ENCODE measurements around the gene AATK. TPM values are rescaled to one million over a fixed set of nuclear protein-coding genes. Genes with fewer than 3 reads are reported as not detected.

The AATK gene
- polyA plus RNA-seq, 2 of the 4 experiments (the other 2 are of a cell fraction), result 0.26 to 0.37 TPM

- TF ChIP-seq BCL3 (IDR thresholded peaks at IDR 0.05), result no peak
- TF ChIP-seq, protein P1, sequence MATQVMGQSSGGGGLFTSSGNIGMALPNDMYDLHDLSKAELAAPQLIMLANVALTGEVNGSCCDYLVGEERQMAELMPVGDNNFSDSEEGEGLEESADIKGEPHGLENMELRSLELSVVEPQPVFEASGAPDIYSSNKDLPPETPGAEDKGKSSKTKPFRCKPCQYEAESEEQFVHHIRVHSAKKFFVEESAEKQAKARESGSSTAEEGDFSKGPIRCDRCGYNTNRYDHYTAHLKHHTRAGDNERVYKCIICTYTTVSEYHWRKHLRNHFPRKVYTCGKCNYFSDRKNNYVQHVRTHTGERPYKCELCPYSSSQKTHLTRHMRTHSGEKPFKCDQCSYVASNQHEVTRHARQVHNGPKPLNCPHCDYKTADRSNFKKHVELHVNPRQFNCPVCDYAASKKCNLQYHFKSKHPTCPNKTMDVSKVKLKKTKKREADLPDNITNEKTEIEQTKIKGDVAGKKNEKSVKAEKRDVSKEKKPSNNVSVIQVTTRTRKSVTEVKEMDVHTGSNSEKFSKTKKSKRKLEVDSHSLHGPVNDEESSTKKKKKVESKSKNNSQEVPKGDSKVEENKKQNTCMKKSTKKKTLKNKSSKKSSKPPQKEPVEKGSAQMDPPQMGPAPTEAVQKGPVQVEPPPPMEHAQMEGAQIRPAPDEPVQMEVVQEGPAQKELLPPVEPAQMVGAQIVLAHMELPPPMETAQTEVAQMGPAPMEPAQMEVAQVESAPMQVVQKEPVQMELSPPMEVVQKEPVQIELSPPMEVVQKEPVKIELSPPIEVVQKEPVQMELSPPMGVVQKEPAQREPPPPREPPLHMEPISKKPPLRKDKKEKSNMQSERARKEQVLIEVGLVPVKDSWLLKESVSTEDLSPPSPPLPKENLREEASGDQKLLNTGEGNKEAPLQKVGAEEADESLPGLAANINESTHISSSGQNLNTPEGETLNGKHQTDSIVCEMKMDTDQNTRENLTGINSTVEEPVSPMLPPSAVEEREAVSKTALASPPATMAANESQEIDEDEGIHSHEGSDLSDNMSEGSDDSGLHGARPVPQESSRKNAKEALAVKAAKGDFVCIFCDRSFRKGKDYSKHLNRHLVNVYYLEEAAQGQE (IDR thresholded peaks at IDR 0.05), result no peak
- no peak for TF ChIP-seq RFX5 (IDR thresholded peaks at IDR 0.05)
- TF ChIP-seq CEBPB (IDR thresholded peaks at IDR 0.05), result no peak
- no peak for TF ChIP-seq ATOH8 (CRISPR knock-in tag; IDR thresholded peaks at IDR 0.05; ENCODE audit: low read depth)
- TF ChIP-seq, protein P2, sequence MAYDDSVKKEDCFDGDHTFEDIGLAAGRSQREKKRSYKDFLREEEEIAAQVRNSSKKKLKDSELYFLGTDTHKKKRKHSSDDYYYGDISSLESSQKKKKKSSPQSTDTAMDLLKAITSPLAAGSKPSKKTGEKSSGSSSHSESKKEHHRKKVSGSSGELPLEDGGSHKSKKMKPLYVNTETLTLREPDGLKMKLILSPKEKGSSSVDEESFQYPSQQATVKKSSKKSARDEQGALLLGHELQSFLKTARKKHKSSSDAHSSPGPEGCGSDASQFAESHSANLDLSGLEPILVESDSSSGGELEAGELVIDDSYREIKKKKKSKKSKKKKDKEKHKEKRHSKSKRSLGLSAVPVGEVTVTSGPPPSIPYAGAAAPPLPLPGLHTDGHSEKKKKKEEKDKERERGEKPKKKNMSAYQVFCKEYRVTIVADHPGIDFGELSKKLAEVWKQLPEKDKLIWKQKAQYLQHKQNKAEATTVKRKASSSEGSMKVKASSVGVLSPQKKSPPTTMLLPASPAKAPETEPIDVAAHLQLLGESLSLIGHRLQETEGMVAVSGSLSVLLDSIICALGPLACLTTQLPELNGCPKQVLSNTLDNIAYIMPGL (CRISPR knock-in tag; IDR thresholded peaks at IDR 0.05; ENCODE audit: borderline replicate concordance), result no peak
- TF ChIP-seq CHD2 (IDR thresholded peaks at IDR 0.05; ENCODE audit: low read length, partially characterized antibody), result no peak
- no peak for TF ChIP-seq HOXB5 (CRISPR knock-in tag; IDR thresholded peaks at IDR 0.05)
- TF ChIP-seq HEYL (CRISPR knock-in tag; IDR thresholded peaks at IDR 0.05), result no peak
- no peak for DNase-seq (ENCODE audit: low read depth in 1 of 2, low spot score in 1 of 2)
- CTCF ChIA-PET, result interaction anchor here (1.8 to 2.0 kb wide), 2 partner anchors 19 to 40 kb away, joined by 7 read pairs; no protein-coding TSS in a partner anchor
- POLR2A ChIA-PET, result no interaction called here
- no peak for FAIRE-seq
- H3K4me2 ChIP-seq, result no peak overlapping the region
- no peak overlapping the region for H3K27ac ChIP-seq
- WGBS (ENCODE audit: missing lambda C conversion rate), result 74% methylated on average over 27 of the region's 32 CpGs
- H3K4me3 ChIP-seq, result no peak overlapping the region
- H3K9me3 ChIP-seq, result no peaks in the 10 kb centered on the region
- peaks cover 6% of the 10 kb centered on the region; the same call in 2 of the 3 replicates for H3K4me1 ChIP-seq
- 0 out of 6 replicates have a peak, but pooled peaks of 1 of the 2 experiments have one; percentile 3 for ATAC-seq
Observed at GRCh38 chr17:81160747-81161453, 5.1 kb downstream of the AATK start.

DNA sequence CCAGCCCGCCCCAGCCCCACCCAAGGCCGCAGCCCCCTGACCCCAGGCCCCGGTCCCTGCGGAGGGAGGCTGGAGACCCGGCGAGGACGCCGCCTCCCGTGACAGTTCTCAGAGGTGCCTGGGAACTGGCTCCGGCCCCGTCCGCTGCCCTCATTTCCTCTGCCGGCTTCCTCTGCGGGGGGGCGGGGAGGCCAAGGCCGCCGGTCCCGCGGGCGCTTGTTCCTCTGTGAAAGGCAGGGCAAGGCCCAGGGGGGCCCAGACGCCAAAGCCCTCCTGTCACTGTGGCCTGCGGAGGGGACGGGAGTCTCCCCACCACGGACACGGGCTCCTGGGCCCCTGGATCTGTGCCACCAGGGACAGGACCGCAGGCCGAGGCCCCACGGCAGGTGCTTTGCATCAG lies 5.7 kb downstream of the AATK start:
- no peak for TF ChIP-seq JUNB (IDR thresholded peaks at IDR 0.05)
- no peak for TF ChIP-seq TFCP2L1 (CRISPR knock-in tag; IDR thresholded peaks at IDR 0.05)
- TF ChIP-seq JUN (IDR thresholded peaks at IDR 0.05), result no peak
- no peak for TF ChIP-seq HEYL (CRISPR knock-in tag; IDR thresholded peaks at IDR 0.05)
- TF ChIP-seq FOSB (CRISPR knock-in tag; IDR thresholded peaks at IDR 0.05), result no peak
- H3K4me1 ChIP-seq, result peaks cover 2% of the 10 kb centered on the region; the same call in 1 of the 3 replicates
- no peak overlapping the region for H3K4me2 ChIP-seq
- H3K9me3 ChIP-seq, result no peaks in the 10 kb centered on the region
- no peak for ATAC-seq
- WGBS (ENCODE audit: missing lambda C conversion rate), result 76% methylated on average over 12 of the region's 28 CpGs
- no peak overlapping the region for H3K4me3 ChIP-seq
- H3K27ac ChIP-seq, result no peak overlapping the region
- ChIA-PET CTCF (interaction anchor here (2.0 kb wide), 1 partner anchor 41 kb away, joined by 7 read pairs; no protein-coding TSS in a partner anchor), POLR2A (no interaction called here)
- FAIRE-seq, result no peak
- DNase-seq (ENCODE audit: low read depth in 1 of 2, low spot score in 1 of 2), result no peak

All from A549 (cell line).